Measurements from ENCODE around the gene TEAD2.
"Not testable (repeated sequence)": the region's sequence is repeated elsewhere in the genome, so short reads cannot be mapped to it uniquely, and the experiment has no call there.

TEAD2 gene

DNA sequence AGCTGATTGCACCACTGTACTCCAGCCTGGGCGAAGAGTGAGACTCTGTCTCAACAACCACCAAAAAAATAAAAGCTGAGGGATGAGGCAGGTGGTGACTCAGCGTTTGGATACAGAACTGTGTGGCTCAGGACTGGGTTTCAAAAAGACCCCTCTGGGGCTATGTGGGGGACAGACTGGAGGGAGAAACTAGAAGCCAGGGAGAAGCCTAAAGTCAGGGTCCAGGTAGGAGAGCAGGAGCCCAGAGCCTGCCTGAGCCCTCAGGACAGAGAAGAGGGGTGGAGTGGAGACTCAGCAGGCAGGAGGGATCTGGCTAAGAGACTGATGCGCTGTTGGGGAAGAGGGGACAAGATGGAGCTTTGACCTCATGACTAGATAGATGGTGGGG, 28.8 kb downstream of the TEAD2 start:
- DNase-seq (ENCODE audit: low read depth in 1 of 2, low spot score in 1 of 2), result no peak

DNA sequence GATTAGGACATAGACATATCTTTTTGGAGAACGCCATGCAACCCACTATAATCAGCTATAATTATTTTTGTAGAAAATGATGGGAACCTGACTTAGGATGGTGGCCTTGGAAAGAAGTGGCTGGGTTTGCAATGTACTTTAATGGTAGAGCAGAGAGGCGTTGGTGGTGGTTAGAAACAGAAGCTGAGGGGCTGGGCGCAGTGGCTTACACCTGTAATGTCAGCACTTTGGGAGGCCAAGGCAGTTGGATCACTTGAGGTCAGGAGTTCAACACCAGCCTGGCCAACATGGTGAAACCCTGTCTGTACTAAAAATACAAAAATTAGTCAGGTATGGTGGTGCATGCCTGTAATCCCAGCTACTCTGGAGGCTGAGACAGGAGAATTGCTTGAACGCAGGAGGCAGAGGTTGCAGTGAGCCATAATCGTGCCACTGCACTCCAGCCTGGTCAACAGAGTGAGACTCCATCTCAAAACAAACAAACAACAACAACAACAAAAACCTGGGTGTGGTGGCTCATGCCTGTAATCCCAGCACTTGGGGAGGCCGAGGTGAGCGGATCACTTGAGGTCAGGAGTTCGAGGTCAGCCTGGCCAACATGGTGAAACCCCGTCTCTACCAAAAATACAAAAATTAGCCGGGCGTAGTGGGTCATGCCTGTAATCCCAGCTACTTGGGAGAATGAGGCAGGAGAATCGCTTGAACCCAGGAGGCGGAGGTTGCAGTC, 29.4 kb downstream of the TEAD2 start:
- DNase-seq (ENCODE audit: low read depth in 1 of 2, low spot score in 1 of 2), result not testable (repeated sequence)

- peak in 1 of 2 donors; percentile 39 for DNase-seq (ENCODE audit: low read depth in 1 of 2, low spot score in 1 of 2)
These were observed 30.6 kb downstream of the TEAD2 start for GRCh38 chr19:49331616-49332055.

- not testable (repeated sequence) for DNase-seq (ENCODE audit: low read depth in 1 of 2, low spot score in 1 of 2)
These were observed 31.0 kb downstream of the TEAD2 start for GRCh38 chr19:49331187-49331586.

- no peak for DNase-seq (ENCODE audit: low read depth in 1 of 2, low spot score in 1 of 2)
These were observed 33.5 kb downstream of the TEAD2 start for GRCh38 chr19:49328741-49329140.

GRCh38 chr19:49327878-49328544, 34.2 kb downstream of the TEAD2 start:
- DNase-seq (ENCODE audit: low read depth in 1 of 2, low spot score in 1 of 2), result peak in 1 of 2 donors; percentile 28

GRCh38 chr19:49326165-49326704, 36.0 kb downstream of the TEAD2 start:
- no peak for DNase-seq (ENCODE audit: low read depth in 1 of 2, low spot score in 1 of 2)

GRCh38 chr19:49325756-49326155, 36.5 kb downstream of the TEAD2 start:
- not testable (repeated sequence) for DNase-seq (ENCODE audit: low read depth in 1 of 2, low spot score in 1 of 2)

GRCh38 chr19:49324801-49325576, 37.2 kb downstream of the TEAD2 start, which contains the start of gene SLC6A16:
Gene SLC6A16, minus strand, starts transcription at chr19:49325191. Its CDS starts 13,844 bp downstream, at chr19:49311347.
- no peak for DNase-seq (ENCODE audit: low read depth in 1 of 2, low spot score in 1 of 2)

DNA sequence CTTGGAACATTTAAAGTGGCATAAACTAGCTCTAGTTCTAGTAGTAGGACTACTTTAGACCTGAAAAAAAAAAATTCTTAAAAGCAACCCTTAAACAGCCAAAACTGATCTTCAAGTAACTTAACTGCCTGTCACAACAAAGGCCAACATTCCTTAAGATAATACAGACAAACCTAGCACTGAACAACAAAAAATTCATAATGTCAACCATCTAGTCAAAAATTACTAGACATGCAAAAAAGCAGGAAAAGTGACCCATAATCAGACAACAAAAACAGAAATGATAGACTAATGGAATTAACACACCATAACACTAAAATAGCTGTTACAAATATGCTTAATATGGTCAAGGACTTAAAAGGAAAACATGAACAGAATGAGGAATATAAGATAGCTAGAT, 43.9 kb downstream of the TEAD2 start:
- no peak for DNase-seq (ENCODE audit: low read depth in 1 of 2, low spot score in 1 of 2)

GRCh38 chr19:49316284-49316683, 45.9 kb downstream of the TEAD2 start:
- DNase-seq (ENCODE audit: low read depth in 1 of 2, low spot score in 1 of 2), result no peak

DNA sequence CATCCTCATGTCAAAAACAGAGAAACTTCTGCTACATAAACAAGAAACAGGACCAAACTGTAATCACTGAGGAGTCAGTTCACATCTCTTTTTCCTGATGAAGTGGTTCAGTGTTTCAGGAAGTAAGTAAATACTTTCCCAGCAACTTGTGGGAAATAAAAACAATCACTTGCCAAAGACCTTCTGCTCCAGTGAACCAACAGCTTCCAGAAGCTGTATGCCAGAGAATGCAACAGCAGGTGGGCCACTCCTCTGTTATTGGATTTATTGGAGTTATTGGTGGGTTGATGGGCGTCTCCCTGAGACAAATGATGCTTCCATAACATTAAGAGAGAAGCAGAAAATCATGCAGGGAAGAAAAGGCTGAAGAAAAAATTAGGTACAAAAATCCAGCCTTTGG, 47.1 kb downstream of the TEAD2 start:
- DNase-seq (ENCODE audit: low read depth in 1 of 2, low spot score in 1 of 2), result no peak

DNA sequence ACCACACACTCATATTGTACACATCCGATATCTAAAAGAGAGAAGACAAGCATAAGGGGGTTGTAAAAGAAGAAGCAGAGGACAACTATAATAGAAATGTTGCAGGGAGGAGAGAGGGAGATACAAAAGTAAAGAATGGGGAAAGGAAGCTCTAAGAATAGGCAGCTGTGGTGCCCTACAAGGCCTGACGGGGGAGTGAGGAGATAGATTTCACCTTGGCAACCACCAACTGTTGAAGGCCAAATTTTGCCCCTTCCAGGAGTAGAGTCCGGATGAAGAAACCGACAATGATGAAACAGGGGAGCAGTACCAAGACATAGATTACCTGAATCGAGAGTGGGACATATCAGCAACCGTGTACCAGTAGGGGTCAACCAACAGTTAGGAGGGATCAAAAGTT, 53.1 kb downstream of the TEAD2 start:
- no peak for DNase-seq (ENCODE audit: low read depth in 1 of 2, low spot score in 1 of 2)

DNA sequence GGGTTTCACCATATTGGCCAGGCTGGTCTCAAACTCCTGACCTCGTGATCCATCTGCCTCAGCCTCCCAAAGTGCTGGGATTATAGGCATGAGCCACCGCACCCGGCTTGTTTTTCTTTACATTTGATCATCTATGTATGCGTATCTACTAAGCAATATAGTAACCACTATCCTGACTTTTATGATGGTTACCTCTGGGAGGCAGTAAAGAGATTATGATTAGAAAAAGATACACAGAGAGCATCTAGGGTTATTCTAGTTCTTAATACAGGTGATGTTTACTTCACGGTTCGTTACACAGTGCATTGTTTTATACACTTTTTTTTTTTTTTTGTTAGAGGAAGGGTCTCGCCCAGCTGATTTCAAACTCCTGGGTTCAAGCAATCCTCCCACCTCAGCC, 55.5 kb downstream of the TEAD2 start:
- not testable (repeated sequence) for DNase-seq (ENCODE audit: low read depth in 1 of 2, low spot score in 1 of 2)

GRCh38 chr19:49301866-49302252, 60.4 kb downstream of the TEAD2 start:
- DNase-seq (ENCODE audit: low read depth in 1 of 2, low spot score in 1 of 2), result no peak

DNA sequence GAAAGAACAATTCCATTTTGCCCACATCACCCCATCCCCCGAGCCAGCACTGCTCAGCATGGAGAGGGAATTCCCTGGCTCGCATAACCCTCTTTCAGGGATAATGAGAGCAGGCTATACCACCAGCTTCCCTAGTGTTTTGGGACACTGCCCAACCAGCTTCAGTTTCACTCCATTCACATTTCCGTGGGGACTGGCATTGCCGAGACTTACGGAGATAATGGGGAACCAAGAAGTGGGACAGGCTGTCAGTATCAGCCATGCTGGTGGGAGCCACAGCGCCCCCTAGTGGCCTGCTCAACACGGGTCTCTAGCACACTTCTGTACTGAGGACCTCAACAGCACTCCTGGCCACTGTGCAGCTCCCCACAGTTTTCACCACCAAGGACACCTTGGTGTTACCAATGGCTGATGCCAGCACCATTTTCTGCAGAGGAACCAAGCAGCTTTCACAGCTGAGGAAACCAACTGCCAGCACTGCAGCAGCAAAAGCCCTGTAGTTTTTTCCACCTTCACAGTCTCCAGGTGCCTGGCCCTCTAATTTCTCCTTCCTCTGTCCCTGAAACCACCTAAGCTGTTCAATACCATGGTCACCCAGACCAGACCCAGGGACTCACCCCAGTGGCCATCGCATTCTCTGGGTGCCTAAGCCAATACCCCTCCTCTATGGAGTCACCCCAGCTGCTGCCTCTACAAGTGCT, 60.9 kb downstream of the TEAD2 start:
- peak; percentile 64 to 75 for DNase-seq (ENCODE audit: low read depth in 1 of 2, low spot score in 1 of 2)

- DNase-seq (ENCODE audit: low read depth in 1 of 2, low spot score in 1 of 2), result not testable (repeated sequence)
These were observed 63.6 kb downstream of the TEAD2 start for GRCh38 chr19:49298653-49299052.

GRCh38 chr19:49297403-49297802, 64.8 kb downstream of the TEAD2 start:
- DNase-seq (ENCODE audit: low read depth in 1 of 2, low spot score in 1 of 2), result no peak

GRCh38 chr19:49295208-49295880, 66.9 kb downstream of the TEAD2 start:
- DNase-seq (ENCODE audit: low read depth in 1 of 2, low spot score in 1 of 2), result no peak

DNA sequence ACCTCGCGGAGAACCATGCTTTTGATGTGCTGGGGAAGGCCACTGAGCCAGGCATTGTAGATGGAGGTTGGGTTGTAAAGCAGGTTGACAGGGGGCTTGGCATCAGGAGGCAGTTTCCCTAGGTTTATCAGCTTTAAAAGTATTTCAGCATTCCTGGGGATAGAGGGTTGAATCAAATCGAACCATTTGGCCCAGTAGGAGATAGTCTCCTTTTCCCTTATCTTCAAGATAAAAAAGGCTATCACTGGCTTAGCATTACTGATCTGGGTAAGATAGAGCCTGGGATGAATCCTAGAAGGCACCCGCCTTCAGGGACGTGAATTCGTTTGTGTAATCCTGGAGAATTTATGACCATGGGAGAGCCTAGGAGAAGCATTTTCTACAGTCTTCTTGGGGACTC, 67.8 kb downstream of the TEAD2 start:
- DNase-seq (ENCODE audit: low read depth in 1 of 2, low spot score in 1 of 2), result no peak

Measured in activated T-helper 1 cell treated with anti-CD3 and anti-CD28 coated beads, Interleukin-2, amount 50 U/mL, for 16 hours (primary cell).